ENCODE data around the gene PI16. TPM values are rescaled to one million over a fixed set of nuclear protein-coding genes. Genes with fewer than 3 reads are reported as not detected.

PI16 gene
- total and polyA plus RNA-seq, 2 of the 13 experiments (the other 11 are each of a cell fraction or from before 2014, with no cell fraction given) = not detected

DNA sequence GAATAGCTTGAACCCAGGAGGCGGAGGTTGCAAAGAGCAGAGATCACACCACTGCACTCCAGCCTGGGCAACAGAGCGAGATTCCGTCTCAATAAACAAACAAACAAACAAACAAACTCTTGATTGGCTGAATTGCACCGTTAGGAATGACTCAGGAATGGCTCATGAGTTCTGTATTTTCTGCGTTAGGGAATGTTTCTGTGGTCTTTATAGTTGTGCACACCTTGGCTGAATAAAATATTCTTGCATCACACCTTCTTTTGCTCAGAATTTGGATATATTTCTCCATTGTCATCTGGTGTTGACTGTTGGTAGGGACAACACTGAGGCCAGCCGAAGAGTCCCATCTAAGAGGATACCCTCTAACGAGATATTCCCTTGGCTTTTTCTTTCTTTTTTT is 19.6 kb upstream of the PI16 start:
- H3K79me2 ChIP-seq (ENCODE audit: insufficient read depth, low read length) = no peaks in the 10 kb centered on the region
- no peaks in the 10 kb centered on the region for H3K4me1 ChIP-seq (ENCODE audit: insufficient read depth, low read length)
- TF ChIP-seq CCDC6 (CRISPR knock-in tag; IDR thresholded peaks at IDR 0.05) (no peak), DNMT3B (CRISPR knock-in tag; conservative IDR thresholded peaks at IDR 0.05) (no peak), STAG1 (CRISPR knock-in tag; IDR thresholded peaks at IDR 0.05) (no peak), FOXC1 (CRISPR knock-in tag; IDR thresholded peaks at IDR 0.05; ENCODE audit: borderline replicate concordance) (no peak), CBX1 (IDR thresholded peaks at IDR 0.05; ENCODE audit: low read depth) (no peak), ZNF761 (CRISPR knock-in tag; conservative IDR thresholded peaks at IDR 0.05) (no peak), HCFC1 (IDR thresholded peaks at IDR 0.05; ENCODE audit: low read depth, low read length) (no peak), ZNF101 (CRISPR knock-in tag; IDR thresholded peaks at IDR 0.05; ENCODE audit: borderline replicate concordance, low read depth) (no peak), ZNF557 (CRISPR knock-in tag; IDR thresholded peaks at IDR 0.05) (no peak), HNRNPL (IDR thresholded peaks at IDR 0.05; ENCODE audit: low read depth, low read length) (no peak), RORA (CRISPR knock-in tag; IDR thresholded peaks at IDR 0.05) (no peak), MIXL1 (CRISPR knock-in tag; IDR thresholded peaks at IDR 0.05) (no peak), NFIB (CRISPR knock-in tag; IDR thresholded peaks at IDR 0.05; ENCODE audit: borderline replicate concordance) (no peak)
- TF ChIP-seq, protein P1, sequence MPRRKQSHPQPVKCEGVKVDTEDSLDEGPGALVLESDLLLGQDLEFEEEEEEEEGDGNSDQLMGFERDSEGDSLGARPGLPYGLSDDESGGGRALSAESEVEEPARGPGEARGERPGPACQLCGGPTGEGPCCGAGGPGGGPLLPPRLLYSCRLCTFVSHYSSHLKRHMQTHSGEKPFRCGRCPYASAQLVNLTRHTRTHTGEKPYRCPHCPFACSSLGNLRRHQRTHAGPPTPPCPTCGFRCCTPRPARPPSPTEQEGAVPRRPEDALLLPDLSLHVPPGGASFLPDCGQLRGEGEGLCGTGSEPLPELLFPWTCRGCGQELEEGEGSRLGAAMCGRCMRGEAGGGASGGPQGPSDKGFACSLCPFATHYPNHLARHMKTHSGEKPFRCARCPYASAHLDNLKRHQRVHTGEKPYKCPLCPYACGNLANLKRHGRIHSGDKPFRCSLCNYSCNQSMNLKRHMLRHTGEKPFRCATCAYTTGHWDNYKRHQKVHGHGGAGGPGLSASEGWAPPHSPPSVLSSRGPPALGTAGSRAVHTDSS (CRISPR knock-in tag; conservative IDR thresholded peaks at IDR 0.05) = no peak
- TF ChIP-seq, protein P2, sequence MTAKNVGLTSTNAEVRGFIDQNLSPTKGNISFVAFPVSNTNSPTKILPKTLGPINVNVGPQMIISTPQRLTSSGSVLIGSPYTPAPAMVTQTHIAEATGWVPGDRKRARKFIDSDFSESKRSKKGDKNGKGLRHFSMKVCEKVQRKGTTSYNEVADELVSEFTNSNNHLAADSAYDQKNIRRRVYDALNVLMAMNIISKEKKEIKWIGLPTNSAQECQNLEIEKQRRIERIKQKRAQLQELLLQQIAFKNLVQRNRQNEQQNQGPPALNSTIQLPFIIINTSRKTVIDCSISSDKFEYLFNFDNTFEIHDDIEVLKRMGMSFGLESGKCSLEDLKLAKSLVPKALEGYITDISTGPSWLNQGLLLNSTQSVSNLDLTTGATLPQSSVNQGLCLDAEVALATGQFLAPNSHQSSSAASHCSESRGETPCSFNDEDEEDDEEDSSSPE (CRISPR knock-in tag; IDR thresholded peaks at IDR 0.05) = no peak
- TF ChIP-seq, protein P3, sequence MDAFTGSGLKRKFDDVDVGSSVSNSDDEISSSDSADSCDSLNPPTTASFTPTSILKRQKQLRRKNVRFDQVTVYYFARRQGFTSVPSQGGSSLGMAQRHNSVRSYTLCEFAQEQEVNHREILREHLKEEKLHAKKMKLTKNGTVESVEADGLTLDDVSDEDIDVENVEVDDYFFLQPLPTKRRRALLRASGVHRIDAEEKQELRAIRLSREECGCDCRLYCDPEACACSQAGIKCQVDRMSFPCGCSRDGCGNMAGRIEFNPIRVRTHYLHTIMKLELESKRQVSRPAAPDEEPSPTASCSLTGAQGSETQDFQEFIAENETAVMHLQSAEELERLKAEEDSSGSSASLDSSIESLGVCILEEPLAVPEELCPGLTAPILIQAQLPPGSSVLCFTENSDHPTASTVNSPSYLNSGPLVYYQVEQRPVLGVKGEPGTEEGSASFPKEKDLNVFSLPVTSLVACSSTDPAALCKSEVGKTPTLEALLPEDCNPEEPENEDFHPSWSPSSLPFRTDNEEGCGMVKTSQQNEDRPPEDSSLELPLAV (CRISPR knock-in tag; conservative IDR thresholded peaks at IDR 0.05; ENCODE audit: low read depth) = no peak
- TF ChIP-seq, protein P4, sequence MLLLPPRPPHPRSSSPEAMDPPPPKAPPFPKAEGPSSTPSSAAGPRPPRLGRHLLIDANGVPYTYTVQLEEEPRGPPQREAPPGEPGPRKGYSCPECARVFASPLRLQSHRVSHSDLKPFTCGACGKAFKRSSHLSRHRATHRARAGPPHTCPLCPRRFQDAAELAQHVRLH (CRISPR knock-in tag; IDR thresholded peaks at IDR 0.05; ENCODE audit: borderline replicate concordance, low read depth) = no peak
- ATAC-seq (no peak), DNase-seq (ENCODE audit: low spot score) (no peak), FAIRE-seq (no peak)
- H3K4me2 ChIP-seq (ENCODE audit: low read depth, low read length) = no peak overlapping the region
- no peak overlapping the region for H3K4me3 ChIP-seq (replicated peaks in 1 of 3; ENCODE audit: insufficient read depth in 1 of 3, low read depth in 2 of 3, low read length in 3 of 3)
- WGBS (ENCODE audit: low lambda C conversion rate) = 35% methylated on average over 7 of the region's 7 CpGs
- CTCF ChIA-PET (ENCODE audit: low intra/inter-chr PET ratio, low total read pairs) = no interaction called here
- no peak overlapping the region for H3K27ac ChIP-seq (ENCODE audit: extremely low read length, insufficient read depth, low read length)
- intact Hi-C loops (cut with micrococcal nuclease; ENCODE audit: unreplicated experiment) = no loop called here
- BruUV-seq (replicated peaks) = no TSS peak
- peaks cover 1 to 25% of the 10 kb centered on the region in 2 experiments; a peak in 4 of 5 replicates for H3K27me3 ChIP-seq (ENCODE audit: control insufficient read depth in 1 of 2, insufficient read depth in 2 of 2, low read length in 2 of 2)
- H3K9ac ChIP-seq (ENCODE audit: insufficient read depth, low read depth, low read length) = no peak overlapping the region
- POLR2A ChIA-PET = no interaction called here
- H2AFZ ChIP-seq (ENCODE audit: low read length) = no peak overlapping the region
- no peaks in the 10 kb centered on the region for H3K9me3 ChIP-seq (ENCODE audit: low read length)
- in situ Hi-C loops (cut with HindIII; ENCODE audit: extremely low pct_ligation_motif_present, low pct_unique_long_range_greater_than_20kb) = no loop called here
- H4K20me1 ChIP-seq (ENCODE audit: insufficient read depth, low read length) = no peaks in the 10 kb centered on the region
- no peaks in the 10 kb centered on the region for H3K36me3 ChIP-seq (replicated peaks in 1 of 2; ENCODE audit: control insufficient read depth in 1 of 2, insufficient read depth in 2 of 2, low read length in 2 of 2)

Measured in HepG2 (cell line).